Thoracic aorta (tissue), 2 donors: Measurements from ENCODE around the gene CAMSAP1. TPM values are rescaled to one million over a fixed set of nuclear protein-coding genes. Genes with fewer than 3 reads are reported as not detected.

ENCODE experiments used
- ATAC-seq: fragments of 150-250 bp; one replicate; pipeline ENCODE4 v1.8.0; 2017; ENCODE audit warnings: low read depth; ENCODE audit not compliant: insufficient number of reproducible peaks, low FRiP score
- DNase-seq: peaks from one replicate; pipeline ENCODE4 v3.0.0-alpha.2; 2020; ENCODE audit warnings: low spot score
- H3K27ac ChIP-seq, 2 donors: fragments of 200-600 bp; sonication (generic); 1 replicate in 1 of 2; 2 replicates in 1 of 2; pipeline ENCODE4 v1.5.1; 2016; ENCODE audit warnings: mild to moderate bottlenecking in 2 of 2, moderate library complexity in 2 of 2
- H3K27me3 ChIP-seq: fragments of 200-600 bp; sonication (generic); replicated peaks from 2 replicates; pipeline ENCODE4 v1.6.0; 2016; ENCODE audit warnings: mild to moderate bottlenecking; ENCODE audit not compliant: insufficient read depth
- H3K36me3 ChIP-seq: fragments of 200-600 bp; sonication (generic); one replicate; pipeline ENCODE4 v1.5.1; 2016
- H3K4me1 ChIP-seq, 2 donors: fragments of 200-600 bp; sonication (generic); 1 replicate in 1 of 2; 2 replicates in 1 of 2; pipeline versions ENCODE4 v1.5.1 to v1.6.0; 2016; ENCODE audit warnings: low read depth in 2 of 2, mild to moderate bottlenecking in 1 of 2; ENCODE audit not compliant: control insufficient read depth in 1 of 2
- H3K4me3 ChIP-seq: fragments of 200-600 bp; sonication (generic); 2 replicates; pipeline ENCODE4 v1.5.1; 2016; ENCODE audit warnings: mild to moderate bottlenecking
- H3K9me3 ChIP-seq: fragments of 200-600 bp; sonication (generic); 2 replicates; pipeline ENCODE4 v1.5.1; 2016
- total RNA-seq, 2 donors: library from RNA; depleted of rRNA; stranded (reverse); fragments of >200 nt; gene quantifications; one replicate each; pipeline versions ENCODE4 v1.1.0 to v1.2.3, GENCODE V29; 2016
- TF ChIP-seq, protein P1 (sequence below): fragments of 200-600 bp; sonication (generic); IDR thresholded peaks from one replicate; pipeline ENCODE4 v1.5.1; 2019; ENCODE audit warnings: antibody characterized with exemption

CAMSAP1 gene
- total RNA-seq, 2 donors from 2014 or later: 19.1 to 20.2 TPM

GRCh38 chr9:135821733-135822373 lies 85.5 kb downstream of the CAMSAP1 start:
- Histone ChIP-seq H3K27me3 (no peaks in the 10 kb centered on the region), H3K36me3 (peaks cover 49% of the 10 kb centered on the region), H3K9me3 (no peaks in the 10 kb centered on the region), H3K4me1 (no peaks in the 10 kb centered on the region), H3K4me3 (no peak overlapping the region), H3K27ac (no peak overlapping the region)
- no peak for DNase-seq
- no peak for ATAC-seq
- TF ChIP-seq, protein P1, sequence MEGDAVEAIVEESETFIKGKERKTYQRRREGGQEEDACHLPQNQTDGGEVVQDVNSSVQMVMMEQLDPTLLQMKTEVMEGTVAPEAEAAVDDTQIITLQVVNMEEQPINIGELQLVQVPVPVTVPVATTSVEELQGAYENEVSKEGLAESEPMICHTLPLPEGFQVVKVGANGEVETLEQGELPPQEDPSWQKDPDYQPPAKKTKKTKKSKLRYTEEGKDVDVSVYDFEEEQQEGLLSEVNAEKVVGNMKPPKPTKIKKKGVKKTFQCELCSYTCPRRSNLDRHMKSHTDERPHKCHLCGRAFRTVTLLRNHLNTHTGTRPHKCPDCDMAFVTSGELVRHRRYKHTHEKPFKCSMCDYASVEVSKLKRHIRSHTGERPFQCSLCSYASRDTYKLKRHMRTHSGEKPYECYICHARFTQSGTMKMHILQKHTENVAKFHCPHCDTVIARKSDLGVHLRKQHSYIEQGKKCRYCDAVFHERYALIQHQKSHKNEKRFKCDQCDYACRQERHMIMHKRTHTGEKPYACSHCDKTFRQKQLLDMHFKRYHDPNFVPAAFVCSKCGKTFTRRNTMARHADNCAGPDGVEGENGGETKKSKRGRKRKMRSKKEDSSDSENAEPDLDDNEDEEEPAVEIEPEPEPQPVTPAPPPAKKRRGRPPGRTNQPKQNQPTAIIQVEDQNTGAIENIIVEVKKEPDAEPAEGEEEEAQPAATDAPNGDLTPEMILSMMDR: no peak

GRCh38 chr9:135821116-135821515 lies 86.2 kb downstream of the CAMSAP1 start:
- no peaks in the 10 kb centered on the region for H3K4me1 ChIP-seq
- TF ChIP-seq, protein P1: no peak
- H3K27me3 ChIP-seq: no peaks in the 10 kb centered on the region
- no peak overlapping the region for H3K4me3 ChIP-seq
- no peaks in the 10 kb centered on the region for H3K9me3 ChIP-seq
- ATAC-seq (no peak), DNase-seq (no peak)
- no peak overlapping the region for H3K27ac ChIP-seq
- peaks cover 56% of the 10 kb centered on the region for H3K36me3 ChIP-seq

DNA sequence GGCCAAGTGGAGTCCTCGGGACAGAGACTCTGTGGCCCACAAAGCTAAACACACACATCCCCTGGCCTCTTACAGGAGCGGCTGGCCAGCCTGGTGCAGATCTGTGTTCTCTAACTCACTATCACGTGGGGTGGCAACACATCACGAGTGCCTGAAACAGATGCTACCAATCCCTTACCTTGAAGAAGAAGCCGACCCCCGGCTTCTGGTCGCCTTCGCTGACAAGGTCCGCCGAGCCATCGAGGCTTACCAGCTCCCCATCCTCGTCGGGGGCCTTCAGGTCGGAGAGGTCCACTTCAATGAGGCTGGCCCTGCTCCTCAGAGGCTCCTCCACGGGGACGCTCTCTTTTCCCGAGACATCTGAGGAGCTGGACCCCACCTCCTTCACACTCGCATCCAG lies 86.7 kb downstream of the CAMSAP1 start:
- H3K36me3 ChIP-seq: peaks cover 61% of the 10 kb centered on the region
- no peak overlapping the region for H3K4me3 ChIP-seq
- TF ChIP-seq, protein P1: no peak
- no peaks in the 10 kb centered on the region for H3K27me3 ChIP-seq
- ATAC-seq: no peak
- no peaks in the 10 kb centered on the region for H3K4me1 ChIP-seq
- no peak overlapping the region for H3K27ac ChIP-seq
- H3K9me3 ChIP-seq: no peaks in the 10 kb centered on the region
- DNase-seq: no peak

DNA sequence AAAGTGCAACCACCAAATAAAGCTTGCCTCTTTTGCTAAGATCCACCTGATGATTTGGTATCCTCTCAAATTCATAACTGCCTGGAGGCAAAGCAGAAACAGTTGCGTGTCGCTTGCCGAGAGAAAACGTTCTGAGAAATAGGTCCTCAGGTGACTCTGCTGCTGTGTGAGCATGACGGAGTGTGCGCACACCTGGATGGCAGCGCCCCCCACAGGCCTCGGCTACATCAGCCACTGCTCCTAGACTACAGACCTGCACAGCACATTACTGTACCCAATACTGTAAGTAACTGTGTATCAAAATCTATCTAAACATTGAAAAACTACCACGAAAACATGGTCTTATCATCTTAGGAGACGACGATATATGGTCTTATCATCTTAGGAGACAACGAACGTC lies 87.4 kb downstream of the CAMSAP1 start:
- TF ChIP-seq, protein P1: no peak
- ATAC-seq (no peak), DNase-seq (no peak)
- no peaks in the 10 kb centered on the region for H3K27me3 ChIP-seq
- no peaks in the 10 kb centered on the region for H3K4me1 ChIP-seq
- no peaks in the 10 kb centered on the region for H3K9me3 ChIP-seq
- no peak overlapping the region for H3K4me3 ChIP-seq
- H3K27ac ChIP-seq: no peak overlapping the region
- peaks cover 66% of the 10 kb centered on the region for H3K36me3 ChIP-seq

- DNase-seq: no peak
- Histone ChIP-seq H3K36me3 (peaks cover 70% of the 10 kb centered on the region), H3K9me3 (no peaks in the 10 kb centered on the region)
Measured at GRCh38 chr9:135818718-135819475, 88.4 kb downstream of the CAMSAP1 start.

More at GRCh38 chr9:135818718-135819475, 88.4 kb downstream of the CAMSAP1 start:
- TF ChIP-seq, protein P1: no peak
- Histone ChIP-seq H3K27ac (no peak overlapping the region), H3K4me1 (no peaks in the 10 kb centered on the region), H3K4me3 (no peak overlapping the region), H3K27me3 (no peaks in the 10 kb centered on the region)
- no peak for ATAC-seq
